ENCODE measurements around the gene OR10H2. TPM values are rescaled to one million over a fixed set of nuclear protein-coding genes. Genes with fewer than 3 reads are reported as not detected.
"Not testable (repeated sequence)": the region's sequence is repeated elsewhere in the genome, so short reads cannot be mapped to it uniquely, and the experiment has no call there.

Gene OR10H2, protein sequence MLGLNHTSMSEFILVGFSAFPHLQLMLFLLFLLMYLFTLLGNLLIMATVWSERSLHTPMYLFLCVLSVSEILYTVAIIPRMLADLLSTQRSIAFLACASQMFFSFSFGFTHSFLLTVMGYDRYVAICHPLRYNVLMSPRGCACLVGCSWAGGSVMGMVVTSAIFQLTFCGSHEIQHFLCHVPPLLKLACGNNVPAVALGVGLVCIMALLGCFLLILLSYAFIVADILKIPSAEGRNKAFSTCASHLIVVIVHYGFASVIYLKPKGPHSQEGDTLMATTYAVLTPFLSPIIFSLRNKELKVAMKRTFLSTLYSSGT
- total RNA-seq = not detected
- polyA plus RNA-seq = not detected

DNA sequence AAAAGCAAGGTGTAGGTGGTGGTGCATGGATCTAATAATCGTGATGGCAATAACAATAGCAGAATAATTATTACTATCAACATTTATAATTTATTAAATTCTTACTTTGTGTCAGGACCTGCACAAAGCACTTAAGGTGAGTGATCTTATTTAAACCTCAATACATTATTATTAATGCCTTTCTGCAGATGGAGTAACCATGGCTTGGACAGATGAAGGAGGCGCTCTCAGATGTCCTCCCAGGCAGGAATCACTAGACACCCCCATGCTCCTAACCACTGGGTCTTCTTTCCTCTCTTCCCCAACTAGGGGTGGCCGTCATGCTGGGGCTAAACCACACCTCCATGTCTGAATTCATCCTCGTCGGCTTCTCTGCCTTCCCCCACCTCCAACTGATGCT, at the start of gene OR10H2:
OR10H2 (plus strand) TSS at position 301 of the 400 bp plus-strand sequence; CDS start at position 321, 20 bp downstream.
- no peak for DNase-seq (ENCODE audit: extremely low spot score)
- no peaks in the 10 kb centered on the region for H3K4me1 ChIP-seq (ENCODE audit: insufficient read depth)
- H3K4me3 ChIP-seq (ENCODE audit: low read depth, low read length) = no peak within 1 kb of the TSS
- H3K27ac ChIP-seq (ENCODE audit: low read depth) = no peak within 1 kb of the TSS
- 82% methylated on average over 5 of the region's 5 CpGs for WGBS
- H3K36me3 ChIP-seq (ENCODE audit: insufficient read depth) = no peaks in the 10 kb centered on the region

DNA sequence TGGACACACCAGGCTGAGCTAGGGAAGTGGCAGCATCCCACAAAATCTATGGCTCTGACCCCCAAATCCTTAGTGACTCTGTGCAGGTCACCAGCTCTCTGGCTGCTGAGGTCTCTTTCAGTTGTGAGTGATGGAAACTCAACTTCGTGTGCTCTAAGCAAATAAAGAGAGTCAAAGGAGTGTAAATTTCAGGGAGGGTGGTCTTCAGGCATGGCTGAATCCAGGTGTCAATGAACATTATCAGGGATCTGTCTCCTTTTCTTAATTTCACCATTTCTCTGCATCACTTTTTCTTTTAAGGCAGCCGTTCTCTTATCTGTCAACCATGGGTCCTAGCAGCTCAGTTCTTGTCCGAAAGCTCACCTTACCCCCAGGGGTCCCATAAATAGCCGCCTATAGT, 48.7 kb upstream of the OR10H2 start:
- H3K4me3 ChIP-seq (ENCODE audit: low read depth, low read length) = no peak overlapping the region
- 23% methylated on average over 4 of the region's 4 CpGs for WGBS
- H3K27ac ChIP-seq (ENCODE audit: low read depth) = no peak overlapping the region
- no peaks in the 10 kb centered on the region for H3K36me3 ChIP-seq (ENCODE audit: insufficient read depth)
- no peaks in the 10 kb centered on the region for H3K4me1 ChIP-seq (ENCODE audit: insufficient read depth)
- DNase-seq (ENCODE audit: extremely low spot score) = no peak

DNA sequence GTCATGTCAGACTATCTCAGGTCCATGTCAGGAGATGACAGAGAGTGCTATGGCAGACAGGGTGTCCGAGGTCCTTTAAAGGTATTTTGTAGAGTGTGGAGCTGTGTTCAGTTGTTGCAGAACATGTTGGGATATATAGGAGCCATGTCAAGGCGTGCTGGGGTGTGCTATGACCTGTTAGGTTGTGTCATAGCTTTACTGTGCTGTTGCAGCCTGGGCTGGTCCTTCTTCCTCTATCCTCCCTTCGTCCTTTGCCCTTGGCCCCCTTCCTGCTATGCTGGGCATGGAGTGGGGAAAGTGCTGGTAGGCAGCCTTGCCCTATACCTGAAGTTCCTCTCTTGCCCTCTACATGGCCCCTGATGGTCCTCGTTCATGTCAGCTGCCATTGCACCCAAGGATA, 48.0 kb upstream of the OR10H2 start:
- H3K4me3 ChIP-seq (ENCODE audit: low read depth, low read length); H3K27ac ChIP-seq (ENCODE audit: low read depth); H3K36me3 ChIP-seq (ENCODE audit: insufficient read depth); DNase-seq (ENCODE audit: extremely low spot score); H3K4me1 ChIP-seq (ENCODE audit: insufficient read depth): not testable (repeated sequence)
- 73% methylated on average over 4 of the region's 4 CpGs for WGBS

DNA sequence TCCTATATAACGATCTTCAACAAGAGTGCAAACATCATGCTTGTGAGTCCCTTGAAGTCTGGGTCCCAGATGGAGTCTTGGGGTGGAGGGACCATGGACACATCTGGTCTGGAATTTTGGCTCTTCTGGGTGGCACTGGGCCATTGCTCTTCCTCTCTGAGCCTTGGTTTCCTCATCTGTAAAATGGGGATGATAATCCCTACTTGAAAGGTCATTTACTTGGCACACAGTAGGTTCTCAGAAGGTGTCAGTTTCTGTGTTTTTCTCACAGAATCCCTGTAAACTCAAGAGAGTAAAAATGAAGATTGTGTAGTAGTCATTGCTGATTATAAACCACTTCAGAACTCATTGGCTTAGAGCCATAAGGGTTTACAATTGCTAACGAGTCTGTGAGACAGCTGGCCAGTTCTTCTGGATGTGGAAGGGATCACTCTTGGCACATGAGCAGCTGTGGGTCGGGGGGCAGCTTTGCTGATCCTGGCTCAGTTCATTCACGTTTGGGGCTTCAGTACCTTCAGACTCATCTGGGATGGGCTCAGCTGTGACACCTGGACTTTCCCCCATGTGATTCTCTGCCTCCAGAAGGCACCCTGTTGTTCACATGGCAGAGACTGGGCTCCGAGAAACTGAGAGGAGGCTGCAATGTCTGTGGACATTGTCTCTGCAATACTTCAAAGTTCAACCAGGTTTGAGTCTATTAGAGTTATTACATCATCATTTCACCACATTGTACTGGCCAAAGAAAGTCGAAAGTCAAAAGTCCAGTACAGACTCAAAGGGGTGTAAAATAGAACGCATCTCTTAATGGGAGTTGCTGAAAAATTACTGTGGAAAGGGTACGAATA, 47.1 kb upstream of the OR10H2 start:
- Histone ChIP-seq H3K27ac (ENCODE audit: low read depth) (no peak overlapping the region), H3K4me1 (ENCODE audit: insufficient read depth) (no peaks in the 10 kb centered on the region), H3K36me3 (ENCODE audit: insufficient read depth) (peaks cover 4% of the 10 kb centered on the region), H3K4me3 (ENCODE audit: low read depth, low read length) (no peak overlapping the region)
- no peak for DNase-seq (ENCODE audit: extremely low spot score)
- 62% methylated on average over 8 of the region's 8 CpGs for WGBS

DNA sequence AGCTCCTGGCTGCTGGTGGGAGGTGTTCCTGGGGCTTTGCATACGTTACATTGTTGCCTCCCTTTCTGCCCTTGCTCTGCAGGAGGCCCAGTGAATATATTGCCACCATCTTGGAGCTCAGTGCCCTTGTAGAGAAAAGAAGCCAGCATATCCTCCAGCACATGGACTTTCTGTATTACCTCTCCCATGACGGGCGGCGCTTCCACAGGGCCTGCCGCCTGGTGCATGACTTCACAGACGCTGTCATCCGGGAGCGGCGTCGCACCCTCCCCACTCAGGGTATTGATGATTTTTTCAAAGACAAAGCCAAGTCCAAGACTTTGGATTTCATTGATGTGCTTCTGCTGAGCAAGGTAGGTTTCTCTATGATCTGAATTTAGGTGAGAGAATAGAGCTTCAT, 44.4 kb upstream of the OR10H2 start:
- Histone ChIP-seq H3K4me3 (ENCODE audit: low read depth, low read length) (no peak overlapping the region), H3K27ac (ENCODE audit: low read depth) (no peak overlapping the region), H3K4me1 (ENCODE audit: insufficient read depth) (no peaks in the 10 kb centered on the region), H3K36me3 (ENCODE audit: insufficient read depth) (peaks cover 6% of the 10 kb centered on the region)
- no peak for DNase-seq (ENCODE audit: extremely low spot score)
- WGBS = 86% methylated on average over 10 of the region's 10 CpGs

DNA sequence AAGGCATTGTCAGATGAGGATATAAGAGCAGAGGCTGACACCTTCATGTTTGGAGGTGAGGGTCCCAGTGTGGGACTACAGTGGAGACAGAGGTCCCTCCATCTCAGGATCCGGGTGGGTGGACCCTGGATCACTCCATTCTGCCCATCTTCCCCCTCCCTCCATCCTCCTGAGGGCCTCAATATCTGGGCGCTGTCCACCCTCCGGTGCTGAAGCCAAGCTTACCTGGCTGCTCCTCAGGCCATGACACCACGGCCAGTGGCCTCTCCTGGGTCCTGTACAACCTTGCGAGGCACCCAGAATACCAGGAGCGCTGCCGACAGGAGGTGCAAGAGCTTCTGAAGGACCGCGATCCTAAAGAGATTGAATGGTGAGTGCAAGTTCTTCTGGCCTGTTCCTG, 43.0 kb upstream of the OR10H2 start:
- 52% methylated on average over 9 of the region's 9 CpGs for WGBS
- H3K4me1 ChIP-seq (ENCODE audit: insufficient read depth) = no peaks in the 10 kb centered on the region
- H3K4me3 ChIP-seq (ENCODE audit: low read depth, low read length) = no peak overlapping the region
- no peak for DNase-seq (ENCODE audit: extremely low spot score)
- peaks cover 6% of the 10 kb centered on the region for H3K36me3 ChIP-seq (ENCODE audit: insufficient read depth)
- H3K27ac ChIP-seq (ENCODE audit: low read depth) = no peak overlapping the region

DNA sequence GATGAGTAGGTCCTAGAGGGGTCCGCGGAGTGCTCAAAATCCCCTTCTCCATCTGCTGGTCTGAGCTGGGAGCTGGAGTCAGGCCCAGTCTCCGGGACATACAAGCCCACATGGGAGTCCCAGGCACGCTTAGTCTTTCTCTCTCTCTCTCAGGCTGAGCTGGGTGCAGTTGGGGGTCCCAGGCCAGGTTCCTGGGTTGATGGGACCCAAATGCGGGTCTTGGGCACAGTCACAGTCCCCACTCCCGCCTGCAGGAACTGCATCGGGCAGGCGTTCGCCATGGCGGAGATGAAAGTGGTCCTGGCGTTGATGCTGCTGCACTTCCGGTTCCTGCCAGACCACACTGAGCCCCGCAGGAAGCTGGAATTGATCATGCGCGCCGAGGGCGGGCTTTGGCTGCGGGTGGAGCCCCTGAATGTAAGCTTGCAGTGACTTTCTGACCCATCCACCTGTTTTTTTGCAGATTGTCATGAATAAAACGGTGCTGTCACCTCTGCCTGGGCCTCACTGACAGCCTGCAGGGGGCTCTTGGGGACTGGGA, 31.1 kb upstream of the OR10H2 start:
- peaks cover 1% of the 10 kb centered on the region for H3K36me3 ChIP-seq (ENCODE audit: insufficient read depth)
- 81% methylated on average over 19 of the region's 19 CpGs for WGBS
- no peak for DNase-seq (ENCODE audit: extremely low spot score)

DNA sequence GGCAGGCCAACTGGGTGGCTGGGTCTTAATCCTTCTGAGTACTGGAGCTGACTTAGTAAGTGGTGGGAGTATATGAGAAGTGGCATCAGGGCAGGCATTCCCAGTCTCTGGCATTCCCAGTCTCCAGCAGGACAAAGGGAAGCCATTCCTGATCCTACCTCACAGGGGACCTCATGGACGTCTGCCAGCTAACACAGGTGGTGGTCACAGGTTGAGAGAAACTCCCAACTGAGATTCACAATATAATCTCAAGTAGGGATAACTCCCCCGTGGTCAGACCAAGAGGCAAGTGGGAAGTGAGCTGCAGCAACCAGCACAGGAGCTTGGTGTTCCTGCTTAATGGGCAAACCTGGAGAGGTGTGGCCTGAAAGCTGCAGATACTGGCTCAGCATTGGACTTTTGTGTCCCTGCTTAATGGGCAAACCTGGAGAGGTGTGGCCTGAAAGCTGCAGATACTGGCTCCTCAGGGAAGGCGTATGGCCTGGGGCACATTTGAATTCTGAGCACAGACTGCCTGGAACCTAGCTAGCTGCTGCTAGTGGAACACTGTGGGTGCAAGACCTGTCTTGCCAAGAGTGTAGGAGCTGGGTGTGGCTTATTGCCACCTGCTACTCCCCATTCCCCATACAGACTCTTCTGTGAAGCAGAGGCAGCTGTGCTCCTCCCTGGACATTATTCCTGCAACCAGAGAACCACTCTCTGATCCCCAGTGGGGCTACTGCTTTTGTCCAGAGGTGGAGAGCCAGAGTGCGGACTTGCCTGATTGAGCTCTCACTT, 25.9 kb upstream of the OR10H2 start:
- 57% methylated on average over 4 of the region's 4 CpGs for WGBS
- H3K27ac ChIP-seq (ENCODE audit: low read depth) = peak overlapping the region; percentile 24
- H3K4me1 ChIP-seq (ENCODE audit: insufficient read depth) = peaks cover 1% of the 10 kb centered on the region
- H3K4me3 ChIP-seq (ENCODE audit: low read depth, low read length) = no peak overlapping the region
- DNase-seq (ENCODE audit: extremely low spot score) = no peak
- H3K36me3 ChIP-seq (ENCODE audit: insufficient read depth) = no peaks in the 10 kb centered on the region

More for the DNA sequence above, 31.1 kb upstream of the OR10H2 start:
- Histone ChIP-seq H3K4me1 (ENCODE audit: insufficient read depth) (peaks cover 1% of the 10 kb centered on the region), H3K27ac (ENCODE audit: low read depth) (no peak overlapping the region), H3K4me3 (ENCODE audit: low read depth, low read length) (no peak overlapping the region)

DNA sequence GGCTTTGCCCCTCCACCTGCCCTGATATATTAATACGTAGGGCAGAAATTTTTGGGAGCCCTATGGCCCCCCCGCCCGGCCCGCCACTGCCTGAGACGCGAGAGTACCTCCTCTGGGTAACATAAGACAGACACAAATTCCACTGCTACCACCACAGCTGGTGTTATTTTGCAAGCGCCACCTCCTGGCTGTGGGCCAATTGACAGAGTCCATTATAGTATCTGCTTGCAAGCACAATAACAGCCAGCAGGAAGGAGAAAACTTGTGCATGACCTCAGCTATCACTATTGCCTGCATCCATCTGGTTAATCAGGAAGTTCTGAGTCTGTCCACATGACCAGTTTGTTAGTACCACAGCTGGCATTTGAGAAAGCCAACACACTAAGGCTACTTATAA, 25.3 kb upstream of the OR10H2 start:
- DNase-seq (ENCODE audit: extremely low spot score) = peak; percentile 40
- 5% methylated on average over 7 of the region's 7 CpGs for WGBS
- Histone ChIP-seq H3K36me3 (ENCODE audit: insufficient read depth) (no peaks in the 10 kb centered on the region), H3K4me3 (ENCODE audit: low read depth, low read length) (no peak overlapping the region), H3K4me1 (ENCODE audit: insufficient read depth) (peaks cover 1% of the 10 kb centered on the region), H3K27ac (ENCODE audit: low read depth) (peak overlapping the region; percentile 24)

DNA sequence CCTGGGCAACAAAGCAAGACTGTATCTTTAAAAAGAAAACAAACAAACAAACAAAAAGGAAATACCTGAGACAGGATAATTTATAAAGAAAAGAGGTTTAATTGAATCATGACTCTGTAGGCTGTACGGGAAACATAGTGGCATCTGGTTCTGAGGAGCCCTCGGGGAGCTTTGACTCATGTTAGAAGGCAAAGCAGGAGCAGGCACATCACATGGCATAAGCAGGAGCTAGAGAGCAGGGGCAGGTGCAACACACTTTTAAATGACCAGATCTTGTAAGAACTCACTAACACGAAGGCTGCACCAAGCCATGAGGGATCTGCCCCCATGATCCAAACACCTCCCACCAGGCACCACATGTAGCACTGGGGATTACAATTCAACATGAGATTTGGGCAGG, 13.2 kb upstream of the OR10H2 start:
- DNase-seq (ENCODE audit: extremely low spot score) = no peak
- whole genome bisulfite sequencing = 68% methylated on average over 3 of the region's 3 CpGs
- H3K4me1 ChIP-seq (ENCODE audit: insufficient read depth) = no peaks in the 10 kb centered on the region
- H3K4me3 ChIP-seq (ENCODE audit: low read depth, low read length) = no peak overlapping the region
- H3K27ac ChIP-seq (ENCODE audit: low read depth) = no peak overlapping the region
- H3K36me3 ChIP-seq (ENCODE audit: insufficient read depth) = no peaks in the 10 kb centered on the region

DNA sequence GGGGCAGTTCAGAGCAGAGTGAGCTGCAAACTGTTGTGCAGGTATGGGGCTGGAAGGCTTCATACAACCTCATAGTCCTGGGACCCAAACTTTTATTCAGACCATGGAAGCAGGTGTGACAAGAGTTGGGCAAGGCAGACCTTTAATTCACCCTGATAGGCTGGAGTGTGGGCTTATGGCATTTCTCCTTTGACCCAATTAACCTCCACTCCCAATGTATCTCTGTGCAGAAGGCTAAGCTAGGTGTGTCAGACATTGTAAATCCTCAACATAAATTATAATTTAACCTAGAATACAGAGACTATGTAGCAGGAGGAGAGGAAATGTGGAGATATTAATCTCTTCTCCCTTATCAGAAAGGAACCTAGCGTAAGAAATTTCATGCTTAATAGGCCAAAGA, 12.2 kb upstream of the OR10H2 start:
- DNase-seq (ENCODE audit: extremely low spot score) = no peak
- 85% methylated on average over 1 of the region's 1 CpG for WGBS

DNA sequence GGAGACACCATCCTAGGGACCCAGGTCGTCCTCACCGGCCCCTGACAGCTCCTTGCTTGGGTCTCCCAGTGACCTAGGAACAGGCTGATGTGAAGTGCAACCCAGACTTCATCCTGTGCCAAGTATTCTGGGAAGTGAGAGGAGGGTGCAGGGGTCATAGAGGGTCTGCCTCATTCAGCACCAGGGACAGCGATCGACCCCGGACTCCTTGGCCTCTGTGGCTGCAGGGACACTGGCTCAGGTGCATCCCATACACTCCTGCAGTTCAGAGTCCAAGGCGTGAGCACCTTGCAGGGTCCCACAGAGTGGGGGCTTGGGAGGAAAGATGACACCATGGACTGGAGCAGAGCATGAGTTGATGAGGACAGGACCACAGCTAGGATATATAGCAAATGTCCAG, 10.0 kb upstream of the OR10H2 start:
- 28% methylated on average over 6 of the region's 6 CpGs for WGBS
- no peak for DNase-seq (ENCODE audit: extremely low spot score)
- Histone ChIP-seq H3K4me1 (ENCODE audit: insufficient read depth) (no peaks in the 10 kb centered on the region), H3K4me3 (ENCODE audit: low read depth, low read length) (no peak overlapping the region), H3K27ac (ENCODE audit: low read depth) (no peak overlapping the region), H3K36me3 (ENCODE audit: insufficient read depth) (no peaks in the 10 kb centered on the region)

More for the DNA sequence above, 12.2 kb upstream of the OR10H2 start:
- Histone ChIP-seq H3K27ac (ENCODE audit: low read depth) (no peak overlapping the region), H3K4me1 (ENCODE audit: insufficient read depth) (no peaks in the 10 kb centered on the region), H3K36me3 (ENCODE audit: insufficient read depth) (no peaks in the 10 kb centered on the region), H3K4me3 (ENCODE audit: low read depth, low read length) (no peak overlapping the region)

DNA sequence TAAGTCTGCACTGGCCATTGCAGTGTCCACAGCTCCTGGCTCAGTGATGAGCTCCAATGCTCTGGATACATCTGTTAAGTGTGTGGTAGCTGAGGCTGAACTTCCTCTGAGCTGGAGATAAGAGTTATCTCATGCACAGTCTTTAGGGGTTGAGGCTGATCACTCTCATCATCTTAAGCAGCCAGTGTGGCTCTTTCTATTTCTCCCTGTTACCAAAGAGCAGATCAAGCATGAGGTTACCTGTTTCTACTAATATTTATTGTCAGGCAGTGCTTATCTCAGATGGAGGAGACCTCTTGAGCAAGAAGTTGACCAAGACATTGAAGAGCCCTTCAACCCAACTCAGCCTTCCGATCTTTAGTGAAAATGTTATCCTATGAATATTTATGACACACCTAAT, 6.6 kb upstream of the OR10H2 start:
- 85% methylated on average over 1 of the region's 1 CpG for WGBS
- Histone ChIP-seq H3K4me1 (ENCODE audit: insufficient read depth) (no peaks in the 10 kb centered on the region), H3K36me3 (ENCODE audit: insufficient read depth) (no peaks in the 10 kb centered on the region), H3K4me3 (ENCODE audit: low read depth, low read length) (no peak overlapping the region), H3K27ac (ENCODE audit: low read depth) (no peak overlapping the region)
- no peak for DNase-seq (ENCODE audit: extremely low spot score)

Measured in urinary bladder (tissue), 4 donors.